HG03139 (cell line): Measurements from ENCODE around the gene ZNF367.
"Not testable (repeated sequence)": the region's sequence is repeated elsewhere in the genome, so short reads cannot be mapped to it uniquely, and the experiment has no call there.

Experiments used
- ATAC-seq: cut with Tn5 transposase; IDR thresholded peaks from one replicate; pipeline ENCODE4 v1.9.1; 2021; ENCODE audit not compliant: unreplicated experiment

The ZNF367 gene

DNA sequence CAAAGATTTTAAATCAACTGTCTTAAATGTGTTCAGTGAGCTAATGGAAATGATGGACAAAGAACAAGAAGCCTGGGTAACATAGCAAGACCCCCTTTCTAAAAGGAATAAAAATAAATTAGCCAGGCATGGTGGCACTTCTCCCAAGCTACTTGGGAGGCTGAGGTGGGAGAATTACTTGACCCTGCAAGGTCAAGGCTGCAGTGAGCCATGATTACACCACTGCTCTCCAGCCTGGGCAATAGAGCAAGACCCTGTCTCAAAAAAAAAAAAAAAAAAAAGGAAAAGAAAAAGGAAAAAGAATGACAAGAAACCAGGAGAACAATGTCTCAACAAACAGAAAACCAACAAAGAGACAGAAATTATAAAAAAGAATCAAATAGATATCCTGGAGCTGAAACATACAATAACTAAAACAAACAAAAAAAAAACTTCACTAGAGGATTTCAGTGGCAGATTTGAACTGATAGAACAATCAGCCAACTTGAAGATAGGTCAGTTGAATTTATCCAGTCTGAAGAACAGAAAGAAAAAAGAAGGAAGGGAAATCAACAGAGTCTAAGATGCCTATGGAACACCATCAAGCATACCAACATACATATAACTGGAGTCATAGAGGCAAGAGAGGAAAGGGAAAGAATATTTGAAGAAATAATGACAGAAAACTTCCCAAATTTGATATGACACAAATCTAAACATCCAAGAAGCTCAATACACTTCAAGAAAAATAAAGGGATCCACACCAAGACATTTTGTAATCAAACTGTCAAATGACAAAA lies 17.8 kb downstream of the ZNF367 start:
- ATAC-seq: no peak

DNA sequence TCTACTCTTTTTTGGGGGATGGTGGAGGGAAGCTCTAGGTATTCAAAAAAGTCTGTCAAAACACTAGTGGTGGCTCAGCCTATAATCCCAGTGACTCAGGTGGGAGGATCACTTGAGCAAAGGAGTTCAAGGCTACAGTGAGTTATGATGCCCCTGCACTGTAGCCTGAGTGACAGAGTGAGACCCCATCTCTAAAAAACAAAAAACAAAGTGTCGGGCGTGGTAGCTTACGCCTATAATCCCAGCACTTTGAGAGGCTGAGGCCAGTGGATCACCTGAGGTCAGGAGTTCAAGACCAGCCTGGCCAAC lies 18.9 kb downstream of the ZNF367 start:
- no peak for ATAC-seq

DNA sequence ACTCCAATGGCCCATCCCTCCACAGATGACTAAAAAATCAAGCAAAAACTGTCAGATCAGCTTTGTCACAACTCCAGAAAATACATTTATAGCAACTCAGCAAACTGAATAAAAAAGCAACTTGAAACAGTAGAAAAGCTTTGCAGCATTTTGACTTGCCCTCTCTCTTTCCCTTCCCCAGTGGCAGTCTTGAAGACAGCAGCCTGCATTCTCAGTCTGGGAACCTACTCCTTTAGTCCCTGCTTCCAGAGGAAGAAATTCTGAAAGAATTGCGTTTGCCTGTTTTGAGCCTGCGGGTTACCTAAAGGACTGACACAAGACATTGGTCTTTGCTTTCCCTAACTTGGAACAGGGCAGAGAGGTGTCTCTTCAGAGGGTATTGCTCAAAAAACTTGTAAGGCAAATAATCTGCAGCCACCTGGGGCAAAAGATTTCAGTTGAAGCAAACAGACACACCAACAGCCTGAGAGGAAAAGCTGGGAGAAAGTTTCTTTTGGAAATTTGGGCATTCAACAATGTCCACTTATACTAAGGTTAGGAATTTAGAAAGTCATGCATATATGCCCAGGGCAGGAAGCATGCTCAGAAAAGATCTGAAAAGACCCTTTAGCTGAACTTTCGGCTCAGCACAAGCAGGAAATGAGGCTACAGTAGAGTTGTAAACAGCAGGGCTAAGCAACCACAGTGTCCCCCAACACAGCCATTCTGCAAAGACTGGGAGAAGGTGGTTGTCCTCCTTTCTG lies 19.4 kb downstream of the ZNF367 start:
- ATAC-seq: no peak

DNA sequence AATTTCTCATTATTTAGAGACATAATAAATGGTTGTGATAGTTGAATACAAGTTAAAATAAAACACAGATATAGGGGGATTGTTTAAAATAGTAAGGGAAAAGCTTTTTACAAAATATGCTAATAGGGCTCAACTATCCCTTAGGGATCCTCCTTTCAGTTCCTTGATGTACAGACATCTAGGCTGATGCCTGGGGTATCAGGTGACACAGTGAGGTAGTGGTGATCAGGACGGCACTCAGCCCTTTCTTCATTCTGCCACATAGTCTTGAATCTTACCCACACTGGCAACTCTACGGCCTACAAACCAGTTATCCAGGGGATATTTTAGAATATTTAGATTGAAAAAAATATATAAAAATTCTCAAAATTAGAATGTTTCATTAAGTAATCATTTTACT lies 22.2 kb downstream of the ZNF367 start:
- no peak for ATAC-seq

DNA sequence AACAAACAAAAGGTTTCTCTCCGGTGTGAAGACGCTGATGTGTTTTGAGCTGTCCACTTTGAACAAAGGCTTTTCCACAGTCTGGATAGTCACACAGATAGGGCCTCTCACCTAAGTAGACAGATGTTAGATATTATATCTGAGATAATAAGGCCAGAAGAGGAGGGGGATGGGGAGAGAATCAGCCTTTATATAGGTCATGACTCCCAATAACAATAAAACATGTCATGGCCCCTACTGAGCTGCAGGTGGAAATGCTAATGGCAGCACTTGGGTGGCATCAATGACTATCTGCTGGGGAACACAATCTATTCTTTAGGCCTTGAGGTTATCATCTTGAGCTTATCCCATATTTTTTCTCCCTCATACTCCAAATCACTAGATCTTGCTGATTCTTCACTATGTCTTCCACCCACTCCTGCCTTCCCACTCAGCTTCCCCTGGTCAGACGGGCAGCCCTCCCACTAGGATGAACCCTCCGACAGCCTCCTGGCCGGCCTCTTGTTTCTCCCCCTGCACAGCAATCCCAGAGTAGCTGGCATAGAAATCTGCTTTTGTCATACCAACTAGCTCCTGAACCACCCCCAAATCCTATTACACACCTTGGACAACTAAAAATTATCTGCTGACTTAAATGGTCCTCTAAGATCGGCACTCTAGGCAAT lies 23.2 kb downstream of the ZNF367 start:
- ATAC-seq: no peak

DNA sequence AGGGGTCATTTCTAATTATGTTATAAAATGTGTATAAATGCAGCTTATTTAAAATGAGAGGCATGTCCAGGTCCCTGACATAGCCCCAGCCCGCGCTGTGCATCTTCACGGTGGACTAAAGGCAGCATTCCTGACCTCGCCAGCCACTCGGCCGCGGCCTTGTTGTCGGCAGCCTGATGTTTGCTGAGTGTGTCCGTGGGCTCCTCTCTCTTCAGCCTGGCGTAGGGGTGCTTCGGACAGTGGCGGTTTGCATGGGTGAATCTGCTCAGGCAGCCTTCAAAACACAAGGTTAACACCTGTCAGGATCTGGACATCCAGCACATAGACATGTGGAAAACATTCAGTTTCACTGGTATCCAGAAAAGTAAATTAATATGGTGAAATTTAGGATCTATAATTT lies 25.9 kb downstream of the ZNF367 start:
- no peak for ATAC-seq

DNA sequence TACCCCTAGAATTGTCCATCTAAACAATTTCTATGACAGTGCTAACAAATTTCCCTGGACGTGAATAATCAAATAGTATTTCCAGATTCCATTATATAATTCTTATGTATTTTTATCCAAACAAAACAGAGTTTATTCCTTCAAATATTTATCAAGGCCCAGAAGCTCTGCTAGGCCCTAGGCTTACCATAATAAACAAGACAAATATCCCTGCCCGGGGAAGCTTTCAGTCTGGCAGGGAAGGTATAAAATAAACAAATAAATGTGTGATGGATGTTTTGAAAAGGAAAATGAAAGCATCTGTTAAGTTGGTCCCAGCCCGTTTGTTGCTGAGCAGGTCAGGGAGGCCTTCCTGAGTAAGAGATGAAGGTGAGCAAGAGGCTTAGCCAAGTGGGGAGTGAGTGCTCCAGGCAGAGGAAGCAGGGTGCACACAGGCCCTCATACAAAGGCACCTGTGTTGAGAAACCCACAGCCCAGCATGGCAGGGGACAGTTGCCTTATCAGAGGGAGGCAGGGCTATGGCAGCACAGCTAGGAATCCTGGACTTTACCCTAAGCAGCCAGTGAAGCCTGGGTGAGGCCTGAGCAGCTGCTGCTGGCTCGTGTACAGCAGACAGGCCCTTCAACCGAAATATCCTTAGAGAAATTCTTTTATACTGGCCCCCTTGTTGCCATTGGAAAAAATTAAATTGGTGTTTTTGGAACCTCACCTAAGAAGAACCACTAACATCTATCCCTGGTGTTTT lies 27.0 kb downstream of the ZNF367 start:
- no peak for ATAC-seq

DNA sequence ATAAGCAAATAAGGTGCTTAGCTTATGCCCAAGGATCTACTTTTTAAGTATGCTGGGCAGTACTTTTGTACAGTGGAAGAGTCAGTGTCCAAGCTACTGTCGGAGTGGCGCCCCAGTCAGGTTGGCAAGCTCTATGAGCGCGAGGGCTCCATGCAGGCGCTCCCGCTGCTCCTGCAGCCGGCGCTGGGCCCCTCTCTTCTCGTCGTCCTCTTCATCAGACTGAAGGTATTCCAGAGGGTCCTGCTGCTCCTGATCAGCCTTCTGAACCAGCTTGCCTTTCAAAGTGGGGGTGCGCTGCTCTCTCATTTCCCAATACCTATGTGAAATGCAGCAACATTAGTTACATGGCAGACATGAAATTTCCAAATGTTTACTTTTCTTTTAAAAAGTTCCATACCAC lies 30.0 kb downstream of the ZNF367 start:
- ATAC-seq: no peak

DNA sequence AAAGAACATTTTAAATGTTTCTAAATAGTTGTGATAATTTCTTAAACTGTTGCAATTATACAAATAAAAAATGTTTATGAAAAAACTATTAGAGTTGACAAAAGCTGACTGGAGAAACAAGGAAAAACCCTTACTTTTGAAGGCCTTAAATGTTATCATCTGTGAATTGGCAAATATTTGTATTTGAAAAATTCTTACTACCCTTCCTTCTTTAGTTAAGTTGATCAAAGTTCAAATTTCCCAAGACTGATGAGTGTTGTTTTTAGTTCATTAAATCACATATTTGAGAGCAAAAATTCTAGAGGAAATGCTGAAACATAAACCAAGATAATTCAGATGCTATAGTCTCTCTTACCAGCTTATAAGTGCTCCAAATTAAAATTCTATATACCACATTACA lies 32.0 kb downstream of the ZNF367 start:
- ATAC-seq: no peak

DNA sequence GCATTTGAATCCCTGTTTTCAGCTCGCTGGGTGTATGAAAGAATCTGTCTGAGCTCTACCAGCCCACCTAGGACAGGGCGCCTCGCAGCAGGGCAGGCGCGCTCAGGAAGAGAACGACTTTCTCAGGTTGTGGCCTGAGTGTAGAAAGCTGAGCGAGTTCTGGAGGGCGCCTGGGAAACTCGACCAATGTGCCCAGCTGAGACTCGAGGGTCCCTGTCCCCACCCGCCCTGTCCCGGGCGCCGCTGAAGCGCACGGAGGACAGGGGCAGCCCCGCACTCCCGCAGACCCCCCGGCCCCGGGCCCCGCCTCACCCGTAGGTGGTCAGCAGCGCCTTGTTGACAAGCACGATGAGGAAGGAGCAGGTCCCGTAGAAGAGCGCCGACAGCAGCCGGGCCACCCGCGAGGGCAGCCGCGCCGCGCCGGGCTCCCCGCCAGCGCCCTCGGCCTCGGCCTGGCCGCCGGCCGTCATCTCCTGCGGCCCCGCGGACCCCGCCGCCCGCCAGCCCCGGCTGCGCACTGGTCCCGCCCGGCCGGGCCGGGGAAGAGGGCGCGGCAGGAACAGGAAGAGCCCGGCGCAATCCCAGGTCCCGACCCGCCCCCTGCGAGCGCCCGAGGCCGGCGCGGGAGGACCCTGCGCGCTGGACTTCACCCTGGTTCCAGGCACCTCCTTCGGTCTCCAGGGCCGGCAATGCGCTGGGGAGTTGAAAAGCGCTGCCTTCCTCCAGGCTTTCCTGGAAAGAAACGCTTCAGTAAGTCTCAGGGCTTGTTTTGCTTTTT lies 34.8 kb downstream of the ZNF367 start, which contains the start of gene SLC35D2:
TSS of gene SLC35D2 (minus strand) at position 547 of the 778 bp plus-strand sequence. CDS start at position 470, 77 bp downstream.
- ATAC-seq: no peak

DNA sequence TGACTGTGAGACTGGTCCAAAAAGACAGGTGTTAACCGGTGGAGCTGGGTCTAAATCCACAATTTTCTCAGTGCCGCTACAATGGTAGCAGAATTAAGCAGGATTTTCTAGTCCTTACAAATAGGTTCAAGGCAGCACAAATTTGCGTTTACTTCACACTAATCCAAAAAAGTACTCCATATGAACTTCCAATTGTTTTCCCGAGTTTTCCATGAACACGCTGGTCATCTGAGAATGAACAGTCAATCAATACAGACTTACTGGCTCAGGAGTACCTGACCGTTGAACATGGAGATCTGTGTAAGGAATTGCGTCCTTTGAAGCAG lies 35.4 kb downstream of the ZNF367 start:
- ATAC-seq: no peak

DNA sequence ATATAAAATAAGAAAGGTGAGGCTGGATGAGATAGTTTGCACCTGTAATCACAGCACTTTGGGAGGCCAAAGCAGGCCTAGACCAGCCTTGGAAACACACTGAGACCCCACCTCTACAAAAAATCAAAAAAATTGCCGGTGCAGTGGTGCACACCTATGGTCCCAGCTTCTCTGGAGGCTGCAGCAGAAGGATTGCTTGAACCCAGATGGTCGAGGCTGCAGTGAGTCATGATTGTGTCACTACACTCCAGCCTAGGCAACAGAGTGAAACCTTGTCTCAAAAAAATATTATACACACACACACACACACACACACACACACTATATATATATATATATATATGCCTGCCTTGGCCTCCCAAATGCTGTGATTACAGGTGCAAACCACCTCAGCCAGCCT lies 36.0 kb downstream of the ZNF367 start:
- no peak for ATAC-seq

DNA sequence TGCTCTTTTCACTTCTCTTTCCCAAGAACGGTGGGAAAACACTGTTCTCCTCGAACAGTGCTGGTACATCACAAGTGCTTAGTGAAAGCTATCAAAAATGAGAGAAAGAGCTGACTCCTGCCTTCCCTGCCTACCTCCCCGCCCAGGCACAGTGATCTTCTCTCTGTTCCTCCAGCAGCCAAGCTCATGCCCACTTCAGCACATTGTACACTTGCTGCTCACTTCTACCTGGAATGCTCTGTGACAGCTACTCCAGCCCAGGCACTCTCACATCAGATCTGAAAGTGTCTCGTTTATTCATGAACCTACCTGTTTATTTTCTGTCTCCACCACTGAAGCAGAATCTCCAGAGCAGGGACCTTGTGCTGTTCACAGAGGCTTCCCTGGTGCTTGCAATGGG lies 36.5 kb downstream of the ZNF367 start:
- ATAC-seq: no peak

DNA sequence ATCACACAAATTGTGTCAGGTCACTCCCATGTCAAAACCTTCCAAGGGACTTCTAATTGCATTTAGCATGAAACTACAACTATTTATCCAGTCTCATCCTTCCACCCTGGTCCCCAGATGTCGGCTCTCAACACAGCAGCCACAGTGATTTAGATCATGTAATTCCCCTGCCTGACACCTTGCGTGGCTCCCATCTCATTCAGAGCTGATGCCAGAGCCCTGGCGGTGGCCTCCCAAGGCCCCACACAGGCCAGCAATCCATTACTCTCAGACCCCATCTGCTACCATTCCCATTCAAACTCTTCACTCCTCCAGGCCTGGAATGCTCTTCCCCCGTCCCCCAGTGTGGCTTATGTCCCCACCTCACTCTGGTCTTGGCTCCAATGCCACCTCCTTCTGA lies 37.0 kb downstream of the ZNF367 start:
- ATAC-seq: no peak

DNA sequence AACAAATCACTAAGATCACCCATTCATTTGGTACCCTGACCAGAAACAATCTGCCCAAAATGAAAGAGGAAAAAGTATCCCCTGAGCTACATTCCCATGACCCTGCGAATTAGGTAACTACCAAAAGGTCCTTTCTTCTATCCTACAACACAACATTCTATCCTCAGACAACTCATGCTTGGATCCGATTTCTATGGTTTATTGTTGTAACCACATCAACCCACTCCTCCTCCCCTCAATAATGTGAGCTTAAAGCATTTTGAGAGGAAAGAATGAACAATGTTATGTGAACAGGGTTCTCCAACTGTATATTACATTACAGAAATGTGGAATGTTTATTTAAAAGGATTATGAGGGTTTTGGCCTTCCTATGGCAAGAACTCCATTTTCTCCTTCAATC lies 38.7 kb downstream of the ZNF367 start:
- ATAC-seq: no peak

DNA sequence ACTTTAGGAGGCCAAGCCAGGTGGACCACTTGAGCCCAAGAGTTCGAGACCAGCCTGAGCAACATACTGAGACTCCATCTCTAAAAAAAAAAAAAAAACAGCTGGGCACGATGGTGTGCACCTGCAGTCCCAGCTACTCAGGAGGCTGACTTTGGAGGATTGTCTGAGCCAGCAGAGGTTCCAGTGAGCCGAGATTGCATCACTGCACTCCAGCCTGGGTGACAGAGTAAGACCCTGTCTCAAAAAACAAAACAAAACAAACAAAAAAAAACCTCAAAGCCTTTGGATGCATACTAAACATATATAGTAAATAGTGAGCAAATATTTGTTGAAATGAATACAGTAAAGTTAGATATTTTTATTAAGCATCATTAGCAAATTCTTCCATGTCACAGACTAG lies 40.0 kb downstream of the ZNF367 start:
- no peak for ATAC-seq

DNA sequence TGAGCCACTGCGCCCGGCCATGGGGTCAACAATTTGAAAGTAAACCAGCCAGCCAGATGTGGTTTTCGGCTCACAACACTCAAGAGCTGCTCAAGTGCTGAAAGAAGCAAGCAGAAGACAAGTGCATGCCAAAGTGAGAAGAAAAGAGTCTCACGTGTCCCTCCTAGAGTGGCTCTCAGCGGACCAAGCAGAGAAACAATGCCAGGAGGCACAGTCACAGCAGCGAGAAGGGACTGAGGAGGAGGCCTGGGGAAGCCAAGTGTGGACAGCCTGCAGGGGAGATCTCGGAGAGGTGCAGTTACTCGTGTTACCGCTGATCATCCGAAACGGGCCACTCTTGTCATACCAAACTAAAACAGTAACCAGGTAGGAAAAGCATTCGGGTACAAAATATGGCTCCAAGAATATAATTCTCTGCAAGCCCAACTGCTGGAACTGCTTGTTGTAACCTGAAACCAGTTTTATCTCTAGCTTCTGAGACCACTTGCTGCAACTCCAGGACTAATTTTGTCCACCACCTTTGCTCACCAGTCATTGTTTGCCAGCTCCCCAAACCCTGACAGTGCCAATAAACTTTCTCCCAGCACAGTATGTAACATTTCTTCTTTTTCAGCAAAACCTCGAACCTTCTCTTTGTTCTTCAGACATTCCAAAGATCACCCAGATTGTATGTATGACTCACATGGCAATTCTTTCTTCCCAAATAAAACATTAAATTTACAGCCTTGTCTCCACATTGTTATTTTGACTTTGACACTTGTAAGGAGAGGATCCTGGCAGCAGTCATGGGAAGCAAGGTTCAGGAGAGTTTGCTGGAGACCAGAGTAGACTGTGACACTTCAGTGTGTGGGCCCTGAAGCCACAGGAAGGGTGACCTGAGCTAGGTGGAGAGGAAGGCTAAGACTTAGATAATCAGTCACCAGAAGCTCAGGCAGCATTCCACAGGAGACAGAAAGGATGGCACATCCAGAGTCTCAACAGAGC lies 41.0 kb downstream of the ZNF367 start:
- ATAC-seq: no peak

DNA sequence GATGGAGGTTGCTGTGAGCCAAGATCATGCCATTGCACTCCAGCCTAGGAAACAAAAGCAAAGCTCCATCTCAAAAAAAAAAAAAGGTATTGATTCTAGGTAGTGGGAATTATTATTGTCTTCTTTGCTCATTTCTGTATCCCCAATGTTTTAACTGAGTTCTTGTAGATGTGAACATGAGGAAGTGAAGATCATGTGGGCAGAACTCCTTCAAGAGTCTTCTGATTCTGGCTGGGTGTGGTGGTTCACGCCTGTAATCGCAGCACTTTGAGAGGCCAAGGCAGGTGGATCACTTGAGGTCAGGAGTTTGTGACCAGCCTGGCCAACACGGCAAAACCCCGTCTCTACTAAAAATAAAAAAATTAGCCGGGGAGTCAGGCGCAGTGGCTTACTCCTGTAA lies 42.7 kb downstream of the ZNF367 start:
- ATAC-seq: not testable (repeated sequence)

DNA sequence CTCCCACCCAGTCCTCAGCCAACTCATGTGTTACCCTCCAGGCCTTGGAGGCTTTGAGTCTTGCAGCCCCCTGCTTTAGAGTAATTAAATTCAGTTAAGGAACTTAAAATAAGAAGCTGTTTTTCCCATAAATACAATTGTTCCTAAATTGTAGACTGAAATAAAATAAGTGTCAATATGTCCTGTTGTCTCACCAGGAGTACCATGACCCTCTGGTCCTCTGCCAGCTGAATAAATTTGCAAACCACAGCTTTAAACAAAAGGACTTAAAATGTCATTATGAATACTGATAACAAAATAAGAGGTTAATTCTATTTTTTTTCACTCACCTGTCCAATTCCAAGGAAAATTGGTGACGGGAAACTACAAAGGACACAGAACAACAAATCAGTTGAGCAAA lies 50.2 kb downstream of the ZNF367 start:
- no peak for ATAC-seq
